ENCODE measurements around the gene TAL1. TPM values are rescaled to one million over a fixed set of nuclear protein-coding genes. Genes with fewer than 3 reads are reported as not detected.
A peak's percentile ranks its signal among the peaks of the same experiment; 100 is the strongest.

The TAL1 gene
- polyA plus RNA-seq, 10 donors = 2.6 to 5.0 (median 3.7) TPM

GRCh38 chr1:47175227-47175934, 56.6 kb downstream of the TAL1 start:
- DNase-seq = peak; percentile 22 to 72 (median 29)

GRCh38 chr1:47174656-47175020, 57.4 kb downstream of the TAL1 start:
- peak in 1 of 3 donors; percentile 6 for DNase-seq

DNA sequence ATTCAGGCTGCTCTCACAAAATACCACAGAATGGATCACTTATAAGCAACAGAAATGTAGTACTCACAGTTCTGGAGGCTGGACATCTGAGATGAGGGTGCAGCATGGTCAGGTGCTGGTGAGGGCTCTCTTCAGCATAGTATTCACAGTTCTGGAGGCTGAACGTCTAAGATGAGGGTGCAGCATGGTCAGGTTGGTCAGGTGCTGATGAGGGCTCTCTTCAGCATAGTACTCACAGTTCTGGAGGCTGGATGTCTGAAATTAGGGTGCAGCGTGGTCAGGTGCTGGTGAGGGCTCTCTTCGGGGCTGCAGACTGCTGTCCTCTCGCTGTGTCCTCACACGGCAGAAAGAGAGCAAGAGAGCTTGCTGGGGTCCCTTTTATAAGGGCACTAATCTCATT, 59.2 kb downstream of the TAL1 start:
- no peak for DNase-seq

Other genes with a start within 250 kb of the TAL1 start
- gene CYP4X1, start 208.6 kb downstream of the TAL1 start, polyA plus RNA-seq (ENCODE audit: insufficient read length in 10 of 10) = 1 to 10 TPM; 2.5 to 4.9 (median 3.3) TPM
- gene CYP4Z1, start 165.0 kb downstream of the TAL1 start, polyA plus RNA-seq (ENCODE audit: insufficient read length in 10 of 10) = under 1 TPM in 8 of 10 donors, not detected in 2; 0.09 to 0.49 (median 0.22) TPM
- under 1 TPM in 2 of 10 donors, not detected in 8; 0.04 to 0.10 TPM for gene CYP4A22, start 94.8 kb downstream of the TAL1 start, polyA plus RNA-seq (ENCODE audit: insufficient read length in 10 of 10)
- gene PDZK1IP1, start 42.2 kb downstream of the TAL1 start, polyA plus RNA-seq (ENCODE audit: insufficient read length in 10 of 10) = under 1 TPM in 5 of 10 donors, not detected in 5; 0.18 to 0.42 (median 0.31) TPM
- gene STIL, start 81.9 kb upstream of the TAL1 start, polyA plus RNA-seq (ENCODE audit: insufficient read length in 10 of 10) = 1 to 10 TPM; 3.1 to 6.3 (median 4.1) TPM
- 10 to 100 TPM; 58.8 to 77.3 (median 70.8) TPM for gene CMPK1, start 101.6 kb upstream of the TAL1 start, polyA plus RNA-seq (ENCODE audit: insufficient read length in 10 of 10)
- gene FOXE3, start 184.1 kb upstream of the TAL1 start, polyA plus RNA-seq (ENCODE audit: insufficient read length in 10 of 10) = under 1 TPM in 4 of 10 donors, not detected in 6; 0.05 to 0.21 (median 0.10) TPM
- gene FOXD2, start 205.8 kb upstream of the TAL1 start, polyA plus RNA-seq (ENCODE audit: insufficient read length in 10 of 10) = under 1 TPM; 0.12 to 0.33 (median 0.26) TPM

Measured in muscle of back (tissue), 11 donors.